Middle frontal gyrus (tissue), 1 donor: ENCODE results near the gene SCARF2.
"Not testable (repeated sequence)": the region's sequence is repeated elsewhere in the genome, so short reads cannot be mapped to it uniquely, and the experiment has no call there.

ENCODE experiments used
- DNase-seq: peaks from one replicate; pipeline ENCODE4 v3.0.0-alpha.2; 2015; ENCODE audit warnings: low spot score; ENCODE audit errors: extremely low spot score

SCARF2 gene

GRCh38 chr22:20395181-20395906 is 42.3 kb downstream of the SCARF2 start:
- no peak for DNase-seq

- peak; percentile 87 for DNase-seq
Observed at GRCh38 chr22:20393705-20394476, 43.7 kb downstream of the SCARF2 start, which contains the start of gene ZNF74. Gene ZNF74, plus strand, starts transcription at chr22:20394151. Its CDS starts 478 bp downstream, at chr22:20394629.

- DNase-seq, result no peak
Observed at GRCh38 chr22:20392983-20393704, 44.5 kb downstream of the SCARF2 start.

DNA sequence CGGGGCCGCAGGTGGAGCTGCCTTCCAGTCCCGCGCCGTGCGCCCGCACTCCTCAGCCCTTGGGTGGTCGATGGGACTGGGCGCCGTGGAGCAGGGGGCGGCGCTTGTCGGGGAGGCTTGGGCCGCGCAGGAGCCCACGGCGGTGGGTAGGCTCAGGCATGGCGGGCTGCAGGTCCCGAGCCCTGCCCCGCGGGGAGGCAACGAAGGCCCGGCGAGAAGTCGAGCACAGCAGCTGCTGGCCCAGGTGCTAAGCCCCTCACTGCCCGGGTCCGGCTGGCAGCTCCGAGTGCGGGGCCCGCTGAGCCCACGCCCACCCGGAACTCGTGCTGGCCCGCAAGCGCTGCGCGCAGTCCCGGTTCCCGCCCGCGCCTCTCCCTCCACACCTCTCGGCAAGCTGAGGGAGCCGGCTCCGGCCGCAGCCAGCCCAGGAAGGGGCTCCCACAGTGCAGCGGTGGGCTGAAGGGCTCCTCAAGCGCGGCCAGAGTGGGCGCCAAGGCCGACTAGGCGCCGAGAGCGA is 45.2 kb downstream of the SCARF2 start:
- not testable (repeated sequence) for DNase-seq

GRCh38 chr22:20391222-20391621 is 46.4 kb downstream of the SCARF2 start:
- no peak for DNase-seq

DNA sequence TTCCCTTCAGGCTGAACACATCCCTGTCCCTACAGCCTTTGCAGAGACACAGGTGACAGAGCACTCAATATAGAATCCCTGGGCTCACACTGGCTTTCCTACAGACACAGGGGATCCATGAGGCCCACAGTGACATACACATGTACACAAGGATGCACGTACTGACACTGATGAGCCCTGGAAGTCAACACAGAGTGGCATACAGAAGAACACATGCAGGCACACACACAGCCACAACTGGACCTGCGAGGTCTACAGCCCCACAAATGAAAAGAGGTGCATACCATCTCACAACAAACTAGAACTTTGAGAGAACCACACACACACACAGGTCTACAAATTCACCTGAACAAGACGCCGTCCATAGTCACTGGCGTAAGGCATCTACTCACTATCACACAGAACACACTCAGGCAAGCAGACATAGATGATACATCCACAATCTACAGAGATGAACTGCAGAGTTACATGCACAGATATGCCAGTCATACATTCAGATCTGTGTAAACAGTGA is 47.2 kb downstream of the SCARF2 start:
- no peak for DNase-seq

DNA sequence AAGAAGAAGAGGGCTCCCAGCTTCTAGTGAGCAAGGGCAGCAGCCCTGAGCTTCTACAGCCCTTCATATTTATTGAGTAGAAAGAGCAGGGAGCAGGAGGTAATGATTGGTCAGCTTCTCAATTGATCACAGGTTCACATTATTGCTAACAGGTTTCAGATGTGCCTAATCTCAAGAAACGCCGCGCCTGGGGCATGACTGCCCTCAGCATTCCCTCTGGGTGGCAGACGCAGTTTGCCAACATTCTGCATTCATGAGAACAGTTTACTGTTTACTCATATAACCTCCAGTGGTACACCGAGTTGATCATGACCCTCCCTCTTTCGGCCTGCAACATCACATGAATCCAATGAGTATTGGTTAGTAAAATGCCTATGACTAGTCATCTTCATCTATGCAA is 48.3 kb downstream of the SCARF2 start:
- DNase-seq, result no peak

- no peak for DNase-seq
Observed at GRCh38 chr22:20388200-20388599, 49.4 kb downstream of the SCARF2 start.

GRCh38 chr22:20386972-20387371 is 50.7 kb downstream of the SCARF2 start:
- DNase-seq, result no peak

GRCh38 chr22:20386336-20386735 is 51.3 kb downstream of the SCARF2 start:
- DNase-seq, result no peak

DNA sequence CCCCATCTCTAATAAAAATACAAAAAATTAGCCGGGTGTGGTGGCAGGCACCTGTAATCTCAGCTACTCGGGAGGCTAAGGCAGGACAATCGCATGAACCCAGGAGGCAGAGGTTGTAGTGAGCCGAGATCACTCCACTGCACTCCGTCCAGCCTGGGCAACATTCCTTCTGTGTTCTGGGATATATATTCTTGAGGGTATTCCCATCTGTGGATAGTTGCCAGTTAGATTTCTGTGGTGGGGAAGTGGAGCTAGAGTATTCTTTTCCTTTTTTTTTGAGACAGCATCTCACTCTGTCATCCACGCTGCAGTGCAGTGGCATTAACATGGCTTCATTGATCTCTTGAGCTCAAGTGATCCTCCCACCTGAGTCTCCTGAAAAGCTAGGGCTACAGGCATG is 52.8 kb downstream of the SCARF2 start:
- no peak for DNase-seq

DNA sequence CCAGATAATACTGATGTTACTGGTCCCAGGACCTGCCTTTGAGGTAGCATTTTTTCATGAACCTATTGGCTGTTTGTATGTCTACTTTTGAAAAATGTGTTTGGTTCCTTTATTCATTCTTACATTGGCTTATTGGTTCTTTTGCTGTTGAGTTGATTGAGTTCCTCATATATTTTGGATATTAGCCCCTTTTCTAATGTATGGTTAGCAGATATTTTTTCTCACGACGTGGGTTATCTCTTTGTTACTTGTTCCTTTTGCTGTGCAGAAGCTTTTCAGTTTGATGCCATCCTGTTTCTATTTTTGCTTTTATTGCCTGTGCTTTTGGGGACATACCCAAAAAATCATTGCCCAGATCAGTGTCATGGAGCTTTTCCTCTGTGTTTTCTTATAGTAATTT is 53.5 kb downstream of the SCARF2 start:
- DNase-seq, result no peak

DNA sequence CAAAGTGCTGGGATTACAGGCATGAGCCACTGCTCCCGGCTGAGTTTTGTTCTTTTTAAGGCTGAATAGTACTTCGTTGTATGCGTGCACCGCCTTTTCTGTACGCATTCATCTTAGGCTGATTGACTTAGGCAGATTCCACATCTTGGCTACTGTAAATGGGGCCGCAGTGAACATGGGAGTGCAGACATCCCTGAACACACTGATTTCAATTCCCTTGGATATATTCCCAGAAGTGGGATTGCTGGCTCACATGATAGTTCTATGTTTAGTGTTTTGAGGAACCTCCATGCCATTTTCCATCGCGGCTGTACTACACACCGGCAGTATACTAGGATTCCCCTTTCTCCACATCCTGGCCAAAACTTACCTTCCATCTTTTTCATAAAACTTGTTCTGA is 54.1 kb downstream of the SCARF2 start:
- no peak for DNase-seq

DNA sequence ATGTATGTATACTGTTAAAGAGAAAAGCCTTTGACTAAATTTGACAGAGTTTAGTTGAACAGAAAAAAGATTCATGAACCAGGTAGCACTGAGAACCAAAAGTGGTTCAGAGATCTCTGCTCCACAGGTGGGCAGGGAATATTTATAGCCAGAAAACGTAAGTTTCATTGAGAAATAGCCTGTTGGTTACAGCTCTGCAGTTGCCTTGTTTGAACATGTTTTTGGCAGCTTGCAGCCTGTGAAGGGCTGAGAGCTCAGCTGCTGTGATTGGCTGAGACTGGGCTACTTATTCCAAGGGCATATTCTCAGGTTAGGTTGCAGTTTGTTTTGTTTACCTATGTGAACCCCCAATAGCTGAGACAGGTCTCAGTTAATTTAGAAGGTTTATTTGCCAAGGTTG is 57.1 kb downstream of the SCARF2 start:
- DNase-seq, result no peak

DNA sequence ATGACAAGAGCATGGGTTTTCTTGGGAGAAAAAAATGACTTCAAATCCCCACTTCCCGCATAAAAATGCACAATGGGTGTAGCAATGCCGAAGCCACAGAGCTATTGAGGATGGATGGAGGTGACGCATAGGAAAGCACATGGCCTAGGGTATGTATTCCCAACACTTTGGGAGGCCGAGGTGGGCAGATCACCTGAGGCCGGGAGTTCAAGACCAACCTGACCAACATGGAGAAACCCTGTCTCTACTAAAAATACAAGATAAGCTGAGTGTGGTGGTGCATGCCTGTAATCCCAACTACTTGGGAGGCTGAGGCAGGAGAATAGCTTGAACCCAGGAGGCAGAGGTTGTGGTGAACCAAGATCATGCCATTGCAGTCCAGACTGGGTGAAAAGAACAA is 58.9 kb downstream of the SCARF2 start:
- not testable (repeated sequence) for DNase-seq

- no peak for DNase-seq
Observed at GRCh38 chr22:20378110-20378509, 59.5 kb downstream of the SCARF2 start.

DNA sequence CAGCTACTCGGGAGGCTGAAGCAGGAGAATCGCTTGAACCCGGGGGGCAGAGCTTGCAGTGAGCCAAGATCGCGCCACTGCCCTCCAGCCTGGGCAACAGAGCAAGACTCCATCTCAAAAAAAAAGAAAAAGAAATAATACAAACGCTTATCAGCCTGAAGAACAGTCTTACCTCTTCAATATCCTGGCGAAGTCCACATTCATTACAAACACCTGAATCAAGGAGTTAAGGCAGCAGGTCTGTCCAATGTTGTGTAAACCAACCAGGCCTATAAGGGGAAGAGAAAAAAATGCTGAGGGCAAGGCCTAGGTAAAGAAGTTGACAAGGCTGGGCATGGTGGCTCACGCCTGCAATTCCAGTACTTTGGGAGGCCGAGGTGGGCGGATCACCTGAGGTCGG is 60.6 kb downstream of the SCARF2 start:
- not testable (repeated sequence) for DNase-seq

GRCh38 chr22:20376281-20376680 is 61.3 kb downstream of the SCARF2 start:
- DNase-seq, result not testable (repeated sequence)
